ENCODE data around the gene NSG1. TPM values are rescaled to one million over a fixed set of nuclear protein-coding genes. Genes with fewer than 3 reads are reported as not detected.

The NSG1 gene
- total and polyA plus RNA-seq, 2 of the 13 experiments (the other 11 are each of a cell fraction or from before 2014, with no cell fraction given): not detected

- TF ChIP-seq SNAPC4 (CRISPR knock-in tag; IDR thresholded peaks at IDR 0.05) (no peak), REPIN1 (CRISPR knock-in tag; IDR thresholded peaks at IDR 0.05; ENCODE audit: borderline replicate concordance, low read depth) (no peak), ZNF296 (CRISPR knock-in tag; conservative IDR thresholded peaks at IDR 0.05) (no peak), NFAT5 (CRISPR knock-in tag; IDR thresholded peaks at IDR 0.05) (no peak), ZFP62 (CRISPR knock-in tag; IDR thresholded peaks at IDR 0.05) (no peak), ZFP91 (CRISPR knock-in tag; IDR thresholded peaks at IDR 0.05; ENCODE audit: borderline replicate concordance) (no peak)
Measured at GRCh38 chr4:4424499-4425115, 37.7 kb downstream of the NSG1 start (continued).

All from HepG2 (cell line).